NCI-H1436 (cell line): Measurements from ENCODE around the gene AS3MT.

Source experiments
- DNase-seq: peaks from one replicate; lab custom pipeline; 2025; lab: John Stamatoyannopoulos, UW

AS3MT gene

GRCh38 chr10:102855731-102856436, 13.4 kb upstream of the AS3MT start:
- peak; percentile 43 for DNase-seq

- no peak for DNase-seq
Measured at GRCh38 chr10:102856758-102857424, 12.4 kb upstream of the AS3MT start.

- no peak for DNase-seq
Measured at GRCh38 chr10:102859911-102860310, 9.4 kb upstream of the AS3MT start.

- no peak for DNase-seq
Measured at GRCh38 chr10:102863660-102864059, 5.6 kb upstream of the AS3MT start.

- no peak for DNase-seq
Measured at GRCh38 chr10:102865620-102866019, 3.6 kb upstream of the AS3MT start.

GRCh38 chr10:102868911-102869257, 386 bp upstream of the AS3MT start:
- no peak for DNase-seq

- no peak for DNase-seq
Measured at GRCh38 chr10:102870221-102870620, 951 bp downstream of the AS3MT start.

- DNase-seq: no peak
Measured at GRCh38 chr10:102872163-102872562, 2.9 kb downstream of the AS3MT start.

- DNase-seq: no peak
Measured at GRCh38 chr10:102876747-102877153, 7.5 kb downstream of the AS3MT start.

GRCh38 chr10:102878629-102879028, 9.4 kb downstream of the AS3MT start:
- no peak for DNase-seq

GRCh38 chr10:102880256-102880655, 11.0 kb downstream of the AS3MT start:
- no peak for DNase-seq

- no peak for DNase-seq
Measured at GRCh38 chr10:102888048-102888447, 18.8 kb downstream of the AS3MT start.

- no peak for DNase-seq
Measured at GRCh38 chr10:102894466-102895213, 25.4 kb downstream of the AS3MT start.

- no peak for DNase-seq
Measured at GRCh38 chr10:102900006-102900405, 30.7 kb downstream of the AS3MT start.

- DNase-seq: no peak
Measured at GRCh38 chr10:102904346-102904745, 35.1 kb downstream of the AS3MT start.

GRCh38 chr10:102906507-102906906, 37.2 kb downstream of the AS3MT start:
- DNase-seq: no peak

- DNase-seq: no peak
Measured at GRCh38 chr10:102914781-102915180, 45.5 kb downstream of the AS3MT start.

- no peak for DNase-seq
Measured at GRCh38 chr10:102916173-102916572, 46.9 kb downstream of the AS3MT start.

GRCh38 chr10:102917314-102917961, 48.2 kb downstream of the AS3MT start:
- peak; percentile 60 for DNase-seq

- DNase-seq: peak; percentile 100
Measured at GRCh38 chr10:102917962-102918816, 48.9 kb downstream of the AS3MT start, which contains the start of gene CNNM2. TSS of gene CNNM2 (plus strand) at chr10:102918294. CDS start at chr10:102918481, 187 bp downstream.

GRCh38 chr10:102918817-102919245, 49.6 kb downstream of the AS3MT start:
- DNase-seq: no peak
